Stimulated activated CD8-positive, alpha-beta memory T cell treated with anti-CD3 and anti-CD28 coated beads, Interleukin-15, amount 100 ng/mL, for 4 hours (primary cell): ENCODE data around the gene CACNA1D.
"Not testable (repeated sequence)": the region's sequence is repeated elsewhere in the genome, so short reads cannot be mapped to it uniquely, and the experiment has no call there.

ENCODE experiments used
- DNase-seq, 2 donors: peaks; one replicate each; pipeline ENCODE4 v3.0.0-alpha.2; 2020; ENCODE audit warnings: low read depth in 2 of 2

The CACNA1D gene

DNA sequence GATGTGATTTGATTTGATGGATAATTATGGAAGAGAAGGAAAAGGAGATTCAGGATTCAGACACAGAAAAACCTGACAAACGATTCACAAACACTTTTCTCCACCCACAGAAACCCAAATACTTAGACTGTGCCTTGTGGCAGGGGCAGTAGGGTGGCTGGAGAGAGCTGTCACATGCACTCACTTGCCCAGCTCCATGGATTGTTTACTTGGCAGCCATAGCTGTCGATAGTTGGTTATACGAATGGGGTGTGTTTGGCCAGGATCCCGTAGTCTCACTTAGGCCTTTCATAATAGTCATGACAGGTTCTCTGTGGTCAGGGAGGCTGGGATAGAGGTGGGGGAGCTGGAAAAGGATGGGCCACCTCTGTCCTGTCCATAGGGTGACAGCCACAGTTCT lies 76.9 kb downstream of the CACNA1D start:
- DNase-seq: no peak

DNA sequence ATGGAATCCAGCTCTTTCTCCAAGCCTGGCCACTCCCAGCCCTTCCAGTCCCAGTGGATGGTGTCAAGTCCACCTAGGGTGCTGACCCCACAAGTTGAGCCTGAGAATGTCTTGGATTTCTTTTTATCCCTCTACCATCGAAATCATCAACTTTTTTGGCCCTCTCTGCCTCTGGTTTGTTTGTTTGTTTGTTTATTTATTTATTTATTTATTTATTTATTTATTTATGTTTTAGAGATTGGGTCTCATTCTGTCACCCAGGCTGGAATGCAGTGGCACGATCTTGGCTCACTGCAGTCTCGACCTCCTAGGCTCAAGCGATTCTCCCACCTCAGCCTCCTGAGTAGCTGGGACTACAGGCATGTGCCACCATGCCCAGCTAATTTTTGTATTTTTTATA lies 77.8 kb downstream of the CACNA1D start:
- DNase-seq: not testable (repeated sequence)

DNA sequence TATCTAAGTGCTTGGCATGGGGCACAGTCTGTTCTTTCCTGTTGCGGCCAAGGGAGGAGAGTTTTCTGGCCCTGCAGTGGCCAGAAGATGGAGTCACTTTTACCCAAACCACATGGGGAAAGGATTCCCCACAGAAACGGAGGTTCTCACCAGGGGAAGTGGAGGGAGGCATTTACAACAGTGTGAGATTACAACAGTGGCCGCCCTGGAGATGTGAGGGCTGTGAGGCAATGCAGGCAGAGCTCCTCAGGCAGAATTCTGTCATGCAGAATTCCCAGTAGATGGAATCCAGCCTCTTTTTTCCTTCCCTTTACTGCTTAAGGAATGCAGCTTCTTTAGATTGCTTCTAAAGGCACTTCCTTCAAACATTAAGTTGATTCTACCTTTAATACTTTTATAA lies 83.1 kb downstream of the CACNA1D start:
- no peak for DNase-seq

DNA sequence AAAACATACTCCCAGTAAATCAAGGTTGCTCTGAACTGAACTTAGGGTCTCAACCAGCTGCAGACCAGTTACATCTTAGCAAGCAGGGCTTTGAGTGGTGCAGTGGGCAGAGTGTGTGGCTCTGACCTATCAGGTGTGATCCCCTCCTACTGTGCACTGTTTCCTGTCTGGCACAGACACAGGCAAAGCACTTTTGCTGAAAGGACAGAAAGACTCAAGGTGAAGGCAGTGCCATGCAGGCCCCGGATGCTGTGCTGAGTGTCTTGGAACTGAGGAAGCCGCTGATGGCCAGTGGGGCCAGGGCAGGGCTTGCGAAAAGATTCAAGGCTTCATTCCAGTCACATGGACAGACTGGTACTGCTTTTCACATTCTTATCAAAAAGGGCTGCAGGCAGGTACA lies 85.2 kb downstream of the CACNA1D start:
- DNase-seq: no peak

DNA sequence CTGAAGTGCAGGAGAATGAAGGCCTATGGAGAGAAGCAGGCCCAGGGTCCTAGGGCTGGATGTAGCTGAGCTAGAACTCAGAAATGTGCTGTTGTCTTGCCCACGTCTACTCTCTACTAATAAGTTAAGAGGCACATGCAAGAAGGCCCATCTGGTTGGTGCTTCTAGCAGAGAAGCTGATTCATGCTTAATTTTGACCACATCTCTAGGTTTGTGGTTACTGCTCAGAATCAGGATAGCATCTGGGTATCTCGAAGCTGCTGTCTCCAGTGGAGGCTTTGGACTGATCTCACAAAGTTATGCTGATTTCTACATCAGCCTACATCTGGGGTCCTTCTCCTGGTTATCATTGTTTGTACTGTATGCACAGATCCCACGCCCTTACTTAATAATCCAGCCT lies 87.3 kb downstream of the CACNA1D start:
- DNase-seq: no peak

DNA sequence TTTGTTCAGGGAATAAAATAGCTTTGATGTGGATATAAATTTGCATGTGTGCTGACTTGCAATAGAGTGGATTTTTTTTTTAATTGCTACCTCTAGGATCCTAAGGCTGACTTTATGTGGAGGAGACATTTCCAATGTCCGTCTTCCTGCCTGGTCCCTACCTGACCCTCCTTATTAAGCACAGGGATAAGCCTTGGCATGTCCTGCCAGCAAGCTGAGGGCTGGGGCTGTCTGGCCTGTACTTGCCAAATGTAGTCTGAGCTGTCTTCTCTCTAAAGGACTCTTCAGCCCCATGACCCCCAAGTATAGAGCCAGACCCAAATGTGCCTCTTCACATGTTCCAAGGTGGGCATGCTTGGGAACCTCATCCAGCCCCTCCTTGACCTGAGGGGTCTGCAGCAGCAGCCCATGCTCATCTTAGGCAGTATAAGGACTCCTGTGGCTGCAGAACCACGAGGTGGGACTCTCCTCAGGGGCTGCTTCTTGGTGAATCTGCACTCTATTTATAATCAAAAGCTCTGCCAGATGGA lies 88.8 kb downstream of the CACNA1D start:
- DNase-seq: no peak

DNA sequence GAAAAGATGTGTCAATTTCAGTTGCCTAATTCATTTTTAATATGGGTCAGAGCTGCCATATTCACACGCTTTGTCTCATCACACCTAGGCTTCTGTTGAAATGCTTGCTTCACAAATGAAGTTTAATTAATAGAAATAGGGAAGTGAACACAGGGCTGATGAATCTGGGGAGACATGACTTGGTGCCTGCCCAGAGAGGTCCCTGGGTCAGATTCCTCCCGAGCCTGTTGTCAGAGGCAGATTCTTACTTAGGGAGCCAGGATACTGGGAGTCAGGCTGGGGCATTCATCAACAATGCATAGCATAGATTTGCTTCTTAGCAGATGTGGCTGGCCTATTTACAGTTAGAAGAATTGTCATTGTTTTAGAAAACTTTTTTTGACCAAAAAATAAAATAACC lies 90.6 kb downstream of the CACNA1D start:
- no peak for DNase-seq

DNA sequence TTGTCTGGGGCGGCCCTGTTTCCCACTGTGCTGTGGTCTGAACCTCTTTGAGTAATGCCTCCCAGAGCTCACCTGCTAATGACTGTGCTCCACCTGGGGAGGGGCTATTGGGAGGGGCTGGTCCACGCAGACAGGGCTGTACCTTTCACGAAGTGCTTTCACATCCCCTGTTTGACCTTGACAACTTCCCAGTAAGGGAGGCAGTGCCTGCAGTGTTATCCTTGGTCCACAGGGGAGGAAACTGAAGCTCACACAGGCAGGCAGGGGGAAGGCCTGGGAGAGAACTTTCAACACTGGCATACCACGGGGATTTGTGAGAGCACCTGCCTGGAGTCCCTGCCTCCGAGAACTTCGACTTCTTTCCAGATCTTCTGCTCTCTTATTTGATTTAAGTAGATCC lies 91.2 kb downstream of the CACNA1D start:
- DNase-seq: no peak

DNA sequence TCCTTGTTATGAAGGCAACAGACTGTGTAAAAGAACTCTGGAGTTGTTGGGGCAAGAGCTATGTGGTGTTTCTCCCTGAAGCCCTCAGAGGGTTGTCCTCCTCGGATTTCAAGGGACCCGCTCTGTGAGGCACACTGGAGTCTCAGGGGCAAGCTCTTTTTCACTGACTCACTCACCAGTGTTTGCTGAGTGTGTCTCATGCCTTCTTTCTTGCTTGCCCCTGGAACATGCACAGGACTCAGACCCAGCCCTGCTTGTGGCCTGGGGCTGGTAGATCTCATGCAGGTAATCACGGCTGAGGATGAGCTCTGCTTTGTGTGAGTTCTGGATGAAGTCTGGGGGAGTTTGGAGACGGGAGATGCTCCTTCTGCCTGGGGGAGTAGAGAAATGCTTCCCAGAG lies 93.7 kb downstream of the CACNA1D start:
- DNase-seq: no peak

DNA sequence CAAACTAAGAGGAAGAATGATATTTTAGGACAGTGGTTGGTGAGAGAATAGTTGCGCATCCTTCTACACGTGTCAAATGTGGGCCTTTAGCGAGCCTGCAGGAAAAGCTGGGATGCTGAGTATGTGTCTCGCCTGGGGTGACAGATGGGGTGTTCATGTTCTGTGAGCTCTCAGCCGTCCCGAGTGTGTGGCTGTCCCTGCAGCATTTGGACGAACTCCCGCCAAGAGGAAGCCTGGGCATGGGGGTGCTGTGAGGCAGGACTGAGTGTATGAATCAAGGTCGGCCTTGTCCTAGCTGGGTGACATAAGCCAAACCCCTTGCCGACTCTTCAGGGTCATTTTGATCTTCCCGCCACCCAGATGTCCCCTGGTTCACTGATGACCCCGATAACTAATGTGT lies 94.8 kb downstream of the CACNA1D start:
- DNase-seq: no peak

DNA sequence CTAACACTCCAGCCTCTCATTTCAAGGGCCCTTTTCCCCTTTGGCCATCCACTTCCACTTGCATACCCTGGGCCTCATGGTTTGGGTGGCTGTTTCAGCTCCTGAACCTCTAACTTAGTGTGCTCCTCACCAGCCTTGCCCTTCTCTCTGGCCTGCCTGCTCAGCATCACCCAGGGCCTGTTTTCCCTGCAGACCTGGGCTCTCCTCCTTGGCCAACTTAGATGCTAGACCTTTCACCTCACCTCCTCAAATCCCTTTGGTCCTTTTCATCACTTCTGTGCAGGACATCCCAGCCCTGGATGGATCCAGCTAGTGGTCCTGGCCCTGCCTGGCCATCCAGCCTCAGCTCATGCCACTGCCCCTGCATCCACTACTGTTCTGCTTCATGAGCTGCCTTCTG lies 95.4 kb downstream of the CACNA1D start:
- no peak for DNase-seq

DNA sequence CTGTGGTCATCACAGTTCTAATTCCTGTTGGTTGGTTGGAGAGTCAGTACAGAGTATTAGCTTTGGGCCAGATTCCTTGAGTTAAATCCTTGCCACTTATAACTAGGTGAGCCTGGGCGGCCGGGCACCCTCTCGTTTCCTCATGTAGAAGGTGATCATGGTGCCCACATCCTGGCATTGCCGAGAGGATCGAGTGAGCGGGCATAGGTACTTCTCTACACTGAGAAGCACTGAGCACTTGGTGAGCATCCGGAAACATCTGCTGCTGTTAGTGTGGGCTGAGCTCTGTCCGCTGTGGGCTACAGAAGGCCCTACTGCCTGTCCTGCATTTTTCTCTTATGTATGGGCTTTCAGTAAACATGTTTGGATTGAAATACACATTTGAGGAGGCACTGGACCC lies 96.2 kb downstream of the CACNA1D start:
- no peak for DNase-seq

DNA sequence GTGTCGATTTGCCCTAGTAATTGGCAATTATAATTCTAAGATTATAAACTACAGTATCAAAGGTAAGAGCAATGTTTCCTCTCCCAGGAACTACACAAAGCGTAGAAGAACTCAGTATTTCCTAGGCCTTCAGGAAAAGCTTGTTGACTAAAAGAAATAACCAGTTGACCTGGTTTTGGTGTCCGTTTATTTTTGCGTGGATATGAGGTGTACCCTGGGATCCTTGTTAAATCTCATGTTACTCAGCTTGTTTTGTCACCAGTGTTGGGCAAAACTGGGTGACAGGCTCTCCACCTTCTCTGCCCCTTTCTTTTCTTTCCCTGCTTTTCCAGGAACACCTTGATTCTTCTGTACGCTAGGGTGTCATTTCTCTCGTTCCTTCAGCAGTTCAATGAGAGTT lies 97.2 kb downstream of the CACNA1D start:
- no peak for DNase-seq

DNA sequence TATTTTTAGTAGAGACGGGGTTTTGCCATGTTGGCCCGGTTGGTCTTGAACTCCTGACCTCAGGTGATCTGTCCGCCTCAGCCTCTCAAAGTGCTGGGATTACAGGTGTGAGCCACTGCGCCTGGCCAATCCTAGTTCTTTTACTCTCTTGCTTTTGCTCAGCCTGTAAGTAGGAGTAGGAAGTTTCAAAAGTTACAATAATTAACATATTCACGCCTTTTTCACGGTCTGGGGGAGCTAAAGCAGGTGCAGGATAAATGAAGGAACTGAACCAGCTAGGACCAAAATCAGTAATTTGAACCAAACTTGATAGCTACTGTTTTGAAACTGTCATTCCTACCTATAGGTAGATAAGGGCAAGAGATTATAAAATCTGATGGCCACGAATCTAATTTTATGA lies 98.5 kb downstream of the CACNA1D start:
- DNase-seq: no peak

DNA sequence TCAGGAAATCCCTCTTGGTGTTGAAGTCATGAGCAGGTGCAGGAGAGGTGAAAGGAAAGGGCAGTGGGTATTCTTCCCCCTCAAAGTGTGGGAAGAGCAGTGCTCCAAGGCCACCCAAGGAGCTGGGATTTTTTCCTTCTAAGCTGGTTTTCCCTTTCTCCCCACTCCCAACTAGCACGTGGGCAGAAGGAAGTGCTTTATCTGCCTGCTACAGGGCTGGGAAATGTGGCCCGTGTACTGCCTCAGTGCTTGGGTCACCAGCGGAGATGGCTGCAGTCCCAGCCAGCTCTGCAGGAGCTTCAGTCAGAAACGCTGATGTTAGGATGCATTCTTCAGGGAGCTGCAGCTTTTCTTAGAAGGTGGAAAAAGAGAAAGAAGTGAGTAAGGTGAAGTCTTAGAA lies 99.2 kb downstream of the CACNA1D start:
- DNase-seq: no peak

DNA sequence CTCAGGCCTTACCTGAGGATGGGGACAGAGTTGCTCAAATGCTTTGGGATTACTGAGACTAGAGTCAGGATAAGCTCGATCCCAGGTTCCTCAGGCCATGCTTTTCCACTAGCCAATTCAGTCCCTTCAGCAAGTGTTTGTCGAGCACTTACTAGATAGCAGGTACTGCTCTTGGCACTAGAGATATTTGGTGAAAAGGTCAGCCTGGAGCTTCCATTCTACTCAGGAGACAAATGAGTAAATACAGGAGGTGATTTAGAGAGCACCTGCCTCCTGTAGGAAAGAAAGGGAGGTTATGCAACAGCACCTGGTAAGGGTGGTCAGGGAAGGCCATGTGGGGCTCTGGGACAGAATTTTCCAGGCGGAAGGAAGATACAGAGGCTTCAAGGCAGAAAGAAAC lies 99.9 kb downstream of the CACNA1D start:
- no peak for DNase-seq

DNA sequence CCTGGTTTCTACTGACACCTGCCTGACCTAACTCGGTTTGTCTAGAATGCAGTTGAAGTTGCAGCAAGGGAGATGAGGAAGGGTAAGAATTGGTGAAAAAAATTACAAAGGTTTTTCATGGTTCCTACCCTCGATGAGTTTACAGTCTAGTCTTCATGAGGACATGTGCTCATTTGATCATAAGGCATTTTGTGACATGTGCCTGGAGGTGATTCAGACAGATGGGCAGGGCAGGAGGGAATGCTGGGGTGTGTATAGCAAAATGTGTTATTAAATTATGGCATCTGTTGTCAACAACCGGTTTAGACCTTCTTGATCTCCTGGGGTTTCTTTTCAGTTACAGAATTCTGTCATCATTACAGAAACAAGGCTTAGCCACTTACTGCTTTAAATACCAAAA lies 101.2 kb downstream of the CACNA1D start:
- no peak for DNase-seq

DNA sequence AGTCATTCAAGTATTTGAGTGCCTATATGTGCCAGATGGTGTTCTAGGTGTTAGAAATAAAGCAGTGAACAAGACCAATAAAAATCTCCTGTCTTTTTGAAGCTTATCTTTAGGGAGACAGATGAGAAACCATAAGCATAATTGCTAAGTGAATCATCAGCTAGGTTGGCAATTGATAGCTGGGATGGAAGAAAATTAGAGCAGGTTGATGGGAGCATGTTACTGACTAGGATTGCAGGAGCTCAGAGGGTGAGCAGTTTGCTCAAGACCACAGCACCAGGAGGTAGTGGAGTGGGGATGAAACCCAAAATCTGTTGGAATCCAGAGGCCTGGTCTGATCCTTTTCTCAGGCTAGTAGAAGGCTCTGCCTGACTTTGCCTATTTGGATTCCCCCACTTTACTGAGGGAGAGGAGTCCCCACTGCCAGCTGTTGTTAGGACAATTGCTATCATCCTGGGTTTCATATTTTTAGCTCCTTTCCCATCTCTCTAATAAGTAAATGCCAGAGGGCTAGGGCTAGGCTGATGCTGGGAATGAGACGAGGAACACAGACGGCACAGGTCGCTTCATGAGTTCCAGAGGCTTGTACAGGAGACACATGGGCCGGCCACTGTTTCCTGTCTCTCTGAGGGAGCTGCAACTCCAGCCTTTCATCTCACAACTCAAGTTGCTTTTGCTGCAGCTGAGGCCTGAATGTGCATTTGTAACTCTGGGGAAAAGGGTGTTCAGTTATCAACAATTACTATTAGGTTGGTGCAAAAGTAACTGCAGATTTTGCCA lies 102.9 kb downstream of the CACNA1D start:
- DNase-seq: no peak

DNA sequence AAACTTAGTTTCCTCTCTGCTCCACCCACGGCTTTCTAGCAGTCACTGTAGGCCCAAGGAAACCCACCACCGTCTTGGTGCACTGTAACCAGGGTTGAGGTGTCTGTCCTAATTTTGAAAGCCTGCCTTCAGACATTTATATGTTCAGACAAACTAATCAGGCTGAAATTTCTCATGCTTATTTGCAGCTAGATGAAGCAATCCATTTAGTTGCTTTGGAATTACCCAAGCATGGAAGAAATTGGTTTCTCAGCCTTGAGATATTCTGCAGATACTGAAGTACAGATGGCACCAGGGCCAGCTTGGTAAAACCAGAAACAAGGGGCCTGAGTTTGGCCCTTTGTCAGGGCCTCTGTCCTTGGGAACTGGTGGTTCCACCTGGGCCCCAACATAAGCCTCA lies 105.4 kb downstream of the CACNA1D start:
- DNase-seq: no peak

DNA sequence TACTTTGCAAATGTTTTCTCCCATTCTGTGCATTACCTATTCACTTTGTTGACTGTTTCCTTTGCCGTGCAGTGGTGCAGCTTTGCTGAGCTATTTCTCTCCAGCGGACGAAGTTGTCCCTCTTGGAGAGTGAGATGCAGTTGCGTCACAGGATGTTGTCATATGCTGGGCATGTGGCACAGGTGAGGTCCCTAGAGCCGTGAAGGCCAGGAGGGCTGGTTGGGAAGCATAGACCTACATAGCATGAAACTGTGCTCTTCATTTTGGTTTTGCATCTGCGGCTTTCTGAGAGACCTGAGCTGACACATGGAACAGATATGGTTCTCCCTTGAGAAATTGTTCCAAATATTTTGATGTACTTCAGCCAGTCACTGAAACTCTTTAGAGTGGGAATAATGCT lies 108.5 kb downstream of the CACNA1D start:
- DNase-seq: no peak

DNA sequence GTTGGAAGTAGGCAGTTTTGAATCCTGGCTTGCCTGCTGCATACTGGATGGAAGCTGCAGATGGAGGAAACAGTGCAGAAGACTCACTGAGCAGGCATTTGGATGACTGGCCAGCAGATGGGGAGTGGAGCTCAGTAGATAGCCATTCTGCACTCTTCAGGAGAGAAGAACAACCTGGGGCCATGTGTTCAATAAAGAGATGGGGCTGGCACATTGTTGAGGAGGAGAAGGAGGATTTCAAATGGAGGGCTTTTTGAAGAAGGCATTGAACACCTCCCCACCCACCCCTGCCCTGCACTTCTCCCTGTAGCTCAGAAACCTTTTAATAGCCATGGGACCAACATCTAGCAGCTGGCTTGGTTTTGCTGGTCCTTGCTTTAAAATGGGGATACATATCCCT lies 109.8 kb downstream of the CACNA1D start:
- DNase-seq: no peak

DNA sequence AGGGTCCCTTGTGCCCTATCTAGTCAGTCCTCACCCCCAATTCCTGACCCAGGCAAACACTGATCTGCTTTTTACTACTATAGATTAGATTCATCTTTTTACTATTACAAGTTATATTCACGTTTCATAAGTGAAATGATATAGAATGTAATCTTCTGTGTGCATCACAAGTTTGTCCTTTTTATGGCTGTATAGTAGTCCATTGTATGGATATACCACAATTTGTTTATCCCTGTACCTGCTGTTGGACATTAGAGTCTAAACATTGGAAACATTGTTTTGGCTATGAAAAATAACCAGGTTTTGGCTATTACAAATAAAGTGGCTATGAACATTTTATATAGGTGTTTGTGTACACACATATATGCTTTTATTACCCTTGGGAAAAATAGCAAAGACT lies 112.4 kb downstream of the CACNA1D start:
- DNase-seq: no peak

DNA sequence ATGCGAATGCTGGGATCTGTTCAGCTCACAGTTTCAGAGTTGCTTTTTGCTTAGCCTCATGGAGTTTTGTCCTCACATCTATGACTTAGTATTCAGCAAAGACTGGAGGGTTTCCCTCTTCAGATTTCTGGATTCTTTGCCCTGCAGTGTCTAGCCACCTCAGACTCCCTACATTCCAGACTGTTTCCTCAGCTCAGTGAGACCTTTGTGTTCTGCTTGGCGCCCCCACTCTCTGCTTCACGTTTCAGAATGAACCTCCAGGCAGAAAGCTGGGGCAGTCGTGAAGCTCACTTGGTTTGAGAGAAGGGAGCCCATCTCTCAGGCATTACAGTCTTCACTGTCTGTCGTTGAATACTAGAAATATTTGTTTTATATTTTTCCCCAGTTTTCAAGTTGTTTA lies 118.1 kb downstream of the CACNA1D start:
- DNase-seq: no peak

DNA sequence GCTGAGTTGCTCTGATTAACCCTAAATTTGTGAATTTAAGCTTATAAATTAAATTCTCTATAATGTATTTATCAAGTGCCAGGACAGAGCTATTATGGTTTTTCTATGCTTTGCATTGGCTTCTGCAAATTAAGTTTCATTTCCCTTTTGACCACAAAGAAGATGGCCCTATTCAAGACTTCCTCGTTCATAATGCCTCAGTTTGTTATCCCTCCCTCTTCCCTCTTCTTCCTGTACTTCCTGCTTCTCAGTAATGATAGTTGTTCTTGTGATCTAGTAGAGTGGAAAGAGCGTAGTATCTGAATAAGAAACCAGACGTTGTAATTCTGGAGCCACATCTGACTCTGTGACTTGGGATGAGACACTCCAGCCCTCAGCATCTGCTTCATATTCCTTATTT lies 118.7 kb downstream of the CACNA1D start:
- no peak for DNase-seq
